Measurements from ENCODE around the gene HNRNPC.

HNRNPC gene

DNA sequence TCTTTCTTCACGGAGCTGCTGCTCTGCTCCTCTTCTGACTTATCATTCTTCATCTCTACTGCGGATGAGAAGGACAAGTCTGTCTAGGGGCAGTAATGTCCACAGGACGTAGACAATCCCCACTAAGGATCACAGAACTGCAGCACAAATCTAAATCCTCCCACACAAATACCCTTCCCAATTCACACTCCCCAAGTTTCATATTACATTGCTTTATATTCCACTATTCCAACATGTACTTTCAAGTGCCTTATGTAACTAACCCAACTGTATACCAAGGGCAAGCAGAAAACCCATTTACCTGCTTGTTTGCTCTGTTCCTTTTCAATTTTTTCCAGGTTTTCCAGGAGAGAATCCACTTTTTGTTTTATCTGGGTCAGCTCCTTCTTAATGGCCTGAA, 57.7 kb downstream of the HNRNPC start:
- DNase-seq (ENCODE audit: low read depth in 1 of 2, low spot score in 1 of 2), result no peak
- in situ Hi-C loops (cut with HindIII; ENCODE audit: low pct_unique_long_range_greater_than_20kb, low sequenced_read_pairs), result no loop called here
- no peak for TF ChIP-seq JUND (IDR thresholded peaks at IDR 0.05; ENCODE audit: low read depth)

- in situ Hi-C loops (cut with HindIII; ENCODE audit: low pct_unique_long_range_greater_than_20kb, low sequenced_read_pairs), result no loop called here
- no peak for DNase-seq (ENCODE audit: low read depth in 1 of 2, low spot score in 1 of 2)
- TF ChIP-seq JUND (IDR thresholded peaks at IDR 0.05; ENCODE audit: low read depth), result no peak
Observed at GRCh38 chr14:21210023-21210422, 59.2 kb downstream of the HNRNPC start.

DNA sequence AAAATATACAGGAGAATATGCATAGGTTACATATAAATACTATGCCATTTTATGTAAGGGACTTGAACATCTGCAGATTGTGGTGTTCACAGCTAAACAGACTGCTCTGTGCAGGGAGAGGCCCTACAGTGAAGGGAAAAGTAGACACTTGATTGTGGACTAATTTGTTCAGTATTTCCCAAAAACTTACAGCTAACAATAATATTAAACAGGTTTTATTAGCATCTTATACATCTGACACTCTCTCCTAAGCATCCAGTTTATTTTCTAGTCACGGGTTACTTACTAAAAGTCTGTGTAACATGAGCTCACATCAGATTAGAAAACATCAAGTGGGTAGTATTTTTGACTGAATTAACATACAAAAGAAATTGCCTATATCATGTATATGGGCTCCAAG, 60.1 kb downstream of the HNRNPC start:
- no peak for DNase-seq (ENCODE audit: low read depth in 1 of 2, low spot score in 1 of 2)
- TF ChIP-seq JUND (IDR thresholded peaks at IDR 0.05; ENCODE audit: low read depth), result no peak
- in situ Hi-C loops (cut with HindIII; ENCODE audit: low pct_unique_long_range_greater_than_20kb, low sequenced_read_pairs), result no loop called here

- no peak for TF ChIP-seq JUND (IDR thresholded peaks at IDR 0.05; ENCODE audit: low read depth)
- no peak for DNase-seq (ENCODE audit: low read depth in 1 of 2, low spot score in 1 of 2)
- in situ Hi-C loops (cut with HindIII; ENCODE audit: low pct_unique_long_range_greater_than_20kb, low sequenced_read_pairs), result no loop called here
Observed at GRCh38 chr14:21208554-21208953, 60.7 kb downstream of the HNRNPC start.

GRCh38 chr14:21206753-21207684, 62.2 kb downstream of the HNRNPC start:
- no peak for TF ChIP-seq JUND (IDR thresholded peaks at IDR 0.05; ENCODE audit: low read depth)
- DNase-seq (ENCODE audit: low read depth in 1 of 2, low spot score in 1 of 2), result no peak
- in situ Hi-C loops (cut with HindIII; ENCODE audit: low pct_unique_long_range_greater_than_20kb, low sequenced_read_pairs), result no loop called here

DNA sequence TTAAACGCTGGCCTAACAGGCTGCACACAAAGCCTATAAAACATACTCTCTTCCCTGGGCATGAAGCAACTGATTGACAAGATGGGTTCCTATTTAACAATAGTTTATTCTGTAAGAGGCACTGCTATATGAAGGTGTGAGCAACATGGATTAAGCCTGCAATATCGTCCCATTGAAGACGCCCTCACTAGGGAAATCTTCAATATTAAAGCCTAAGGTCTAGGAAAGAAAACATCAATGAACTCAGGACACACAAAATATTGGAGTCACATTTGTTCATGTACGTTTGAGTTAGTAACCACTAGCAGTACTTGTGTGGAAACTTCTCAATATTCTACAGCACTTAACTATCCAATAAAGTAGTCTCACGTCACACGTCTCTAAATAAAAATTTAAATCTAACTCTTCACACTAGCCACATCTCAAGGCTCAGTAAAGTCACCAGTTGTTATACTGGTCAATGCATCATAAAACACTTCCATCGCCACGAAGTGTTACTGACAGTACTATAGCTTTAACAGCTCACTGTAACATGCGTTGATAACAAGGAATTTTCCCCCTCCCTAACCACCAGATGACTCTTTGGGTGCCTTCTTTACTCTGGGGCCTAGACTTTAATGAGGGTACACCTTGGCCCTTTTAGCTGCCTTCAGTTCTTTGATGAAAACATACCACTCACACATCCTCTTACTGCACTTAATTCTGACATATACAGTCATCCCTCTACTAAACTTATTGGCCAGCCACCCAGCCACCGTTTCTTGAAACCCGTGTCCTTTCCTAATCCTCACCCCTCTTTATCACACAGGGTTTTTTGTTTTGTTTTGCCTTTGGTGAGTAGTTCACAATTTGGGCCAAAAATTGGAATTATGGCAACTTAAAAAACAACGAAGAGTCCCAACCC, 63.3 kb downstream of the HNRNPC start:
- in situ Hi-C loops (cut with HindIII; ENCODE audit: low pct_unique_long_range_greater_than_20kb, low sequenced_read_pairs), result no loop called here
- TF ChIP-seq JUND (IDR thresholded peaks at IDR 0.05; ENCODE audit: low read depth), result no peak
- no peak for DNase-seq (ENCODE audit: low read depth in 1 of 2, low spot score in 1 of 2)

GRCh38 chr14:21205026-21205677, 64.1 kb downstream of the HNRNPC start:
- no peak for DNase-seq (ENCODE audit: low read depth in 1 of 2, low spot score in 1 of 2)
- no peak for TF ChIP-seq JUND (IDR thresholded peaks at IDR 0.05; ENCODE audit: low read depth)
- in situ Hi-C loops (cut with HindIII; ENCODE audit: low pct_unique_long_range_greater_than_20kb, low sequenced_read_pairs), result no loop called here

DNA sequence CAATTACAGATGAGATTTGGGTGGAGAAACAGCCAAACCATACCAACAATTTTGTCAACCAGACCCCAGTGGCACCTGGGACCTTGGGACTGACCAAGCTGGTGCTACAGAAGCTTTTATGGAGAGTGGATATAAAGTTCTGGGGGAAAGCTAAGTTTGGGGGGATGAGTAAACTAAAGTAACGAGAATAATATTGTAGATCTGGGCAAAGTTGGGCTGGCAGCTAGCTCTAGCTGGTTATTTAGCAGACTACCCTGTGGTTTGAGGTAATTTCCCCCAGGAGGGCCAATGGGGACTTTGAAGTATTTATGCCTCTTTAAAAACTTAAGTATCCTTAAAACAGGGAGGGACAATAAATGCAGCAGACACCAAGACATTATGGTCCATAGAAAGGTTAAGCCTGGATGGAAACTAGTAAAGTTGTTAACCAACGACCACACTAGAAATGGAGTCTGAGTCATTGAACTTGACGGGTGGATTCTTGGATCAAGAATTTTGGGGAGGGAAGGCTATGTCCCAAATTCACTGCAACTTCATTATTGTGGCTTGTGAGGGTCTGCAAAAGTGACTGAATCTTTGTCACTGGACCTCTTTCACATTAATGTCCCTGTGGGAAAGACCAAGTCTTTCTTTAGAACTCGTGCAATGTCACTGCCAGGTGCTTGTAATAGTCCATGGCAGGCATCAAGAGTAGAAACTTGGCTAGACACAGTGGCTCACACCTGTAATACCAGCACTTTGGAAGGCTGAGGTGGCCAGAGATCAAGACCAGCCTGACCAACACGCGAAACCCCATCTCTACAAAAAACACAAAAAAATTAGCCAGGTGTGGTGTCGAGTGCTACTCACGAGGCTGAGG, 64.8 kb downstream of the HNRNPC start:
- in situ Hi-C loops (cut with HindIII; ENCODE audit: low pct_unique_long_range_greater_than_20kb, low sequenced_read_pairs), result no loop called here
- no peak for DNase-seq (ENCODE audit: low read depth in 1 of 2, low spot score in 1 of 2)
- no peak for TF ChIP-seq JUND (IDR thresholded peaks at IDR 0.05; ENCODE audit: low read depth)

GRCh38 chr14:21203470-21204166, 65.6 kb downstream of the HNRNPC start:
- no peak for DNase-seq (ENCODE audit: low read depth in 1 of 2, low spot score in 1 of 2)
- in situ Hi-C loops (cut with HindIII; ENCODE audit: low pct_unique_long_range_greater_than_20kb, low sequenced_read_pairs), result no loop called here
- TF ChIP-seq JUND (IDR thresholded peaks at IDR 0.05; ENCODE audit: low read depth), result no peak

- in situ Hi-C loops (cut with HindIII; ENCODE audit: low pct_unique_long_range_greater_than_20kb, low sequenced_read_pairs), result no loop called here
- DNase-seq (ENCODE audit: low read depth in 1 of 2, low spot score in 1 of 2), result no peak
- no peak for TF ChIP-seq JUND (IDR thresholded peaks at IDR 0.05; ENCODE audit: low read depth)
Observed at GRCh38 chr14:21202463-21203358, 66.5 kb downstream of the HNRNPC start.
